Iris pigment epithelial cell (primary cell): ENCODE measurements around the gene KCNK4.

Source experiments
- DNase-seq: peaks from one replicate; pipeline ENCODE4 v3.0.0-alpha.2; 2011; ENCODE audit warnings: low read depth

The KCNK4 gene

DNA sequence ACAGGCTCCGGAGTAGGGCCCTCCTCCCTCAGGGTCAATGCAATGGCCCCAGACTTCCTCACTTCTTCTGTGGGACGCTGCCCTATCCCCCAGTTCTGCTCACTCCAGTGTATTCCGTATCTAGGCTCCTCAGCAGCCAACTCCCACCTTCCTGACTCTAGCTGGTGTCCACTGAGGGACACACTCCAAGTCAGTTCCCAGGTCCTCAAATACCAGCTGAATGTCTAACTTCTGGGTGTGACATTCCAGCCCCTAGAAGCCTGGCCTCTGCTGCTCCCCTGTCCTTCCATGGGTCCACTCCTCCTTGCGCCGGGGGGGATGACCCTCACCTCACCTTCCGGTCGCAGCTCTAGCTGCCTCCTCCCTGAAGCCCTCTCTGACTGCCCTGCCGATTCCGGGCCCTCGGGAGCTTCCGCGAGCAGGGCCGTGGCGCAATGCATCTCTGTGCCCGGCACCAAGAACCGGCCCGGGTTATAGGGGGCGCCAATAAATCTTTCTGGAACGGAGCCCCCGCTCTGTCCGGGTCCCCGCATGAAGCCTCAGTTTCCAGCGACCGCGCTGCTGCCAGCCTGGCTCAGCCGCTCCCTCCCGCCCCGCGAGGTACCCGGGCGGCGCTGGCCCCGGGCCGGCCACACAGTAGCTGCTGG is 22.1 kb upstream of the KCNK4 start:
- peak; percentile 58 for DNase-seq

DNA sequence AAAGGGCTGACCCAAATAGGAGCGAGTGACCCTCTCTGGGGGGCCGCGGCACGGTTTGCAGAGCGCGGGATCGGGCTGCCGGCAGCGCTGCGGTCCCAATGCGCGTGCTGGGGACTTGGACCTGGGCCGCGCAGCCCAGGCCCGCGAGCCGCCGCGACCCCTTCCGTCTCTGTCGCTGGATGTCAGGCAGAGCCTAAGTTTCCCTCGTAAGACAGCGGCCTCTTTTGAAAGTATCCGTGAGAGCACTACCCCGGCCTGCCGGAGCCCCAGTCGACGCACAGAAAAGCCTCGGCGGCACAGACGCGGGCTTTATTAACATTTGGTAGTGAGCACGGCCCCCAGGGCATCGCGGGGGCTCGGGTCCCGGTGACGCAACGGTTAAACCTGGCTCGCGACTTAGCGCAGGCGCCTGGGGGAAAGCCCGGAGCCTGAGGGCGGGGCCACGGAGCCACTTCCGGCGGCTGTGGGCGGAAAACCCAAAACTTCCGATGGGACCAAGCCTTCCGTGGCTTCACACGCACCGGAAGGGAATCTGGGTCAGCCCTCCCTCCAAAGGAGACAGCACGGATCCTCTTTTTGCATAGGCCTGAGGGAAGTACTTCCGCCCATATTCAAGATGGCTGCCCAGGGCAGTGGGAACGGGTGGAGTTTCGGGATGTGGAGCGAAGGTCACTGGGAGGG is 21.4 kb upstream of the KCNK4 start:
- peak; percentile 100 for DNase-seq

DNA sequence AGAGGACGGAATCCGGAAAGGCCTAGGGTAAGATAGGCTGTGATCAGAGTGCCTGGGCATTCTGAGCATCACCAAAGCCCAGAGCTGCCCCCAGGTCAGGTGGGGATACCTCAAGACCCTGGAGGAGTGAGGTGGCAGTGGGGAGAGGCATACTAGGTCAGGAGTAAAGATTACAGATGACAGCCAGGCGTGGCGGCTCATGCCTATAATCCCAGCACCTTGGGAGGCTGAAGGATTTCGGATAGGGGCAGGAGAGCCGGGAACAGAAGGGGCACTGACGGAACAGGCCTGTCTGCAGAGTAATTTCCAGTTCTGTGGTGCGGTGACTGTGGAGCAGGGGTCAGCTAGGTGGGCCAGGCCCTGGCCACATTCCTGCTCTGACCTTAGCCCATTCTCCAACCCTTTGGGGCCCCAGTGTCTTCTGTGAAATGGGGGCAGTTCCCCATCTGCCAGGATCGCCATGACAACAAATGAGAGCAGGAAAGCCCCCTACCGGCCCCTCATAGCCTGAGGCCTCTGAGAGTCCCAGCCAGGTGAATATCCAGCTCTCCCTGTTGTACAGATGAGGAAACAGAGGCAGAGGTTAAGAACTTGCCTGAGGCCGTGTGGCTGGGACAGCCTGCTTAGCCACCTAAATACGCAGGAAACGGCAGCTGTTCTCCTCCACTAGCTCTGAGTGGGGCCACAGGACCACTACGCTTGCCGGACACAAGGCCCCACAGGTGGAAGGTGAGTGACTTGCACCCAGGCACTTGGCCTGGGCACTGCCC is 15.9 kb upstream of the KCNK4 start:
- DNase-seq: no peak

DNA sequence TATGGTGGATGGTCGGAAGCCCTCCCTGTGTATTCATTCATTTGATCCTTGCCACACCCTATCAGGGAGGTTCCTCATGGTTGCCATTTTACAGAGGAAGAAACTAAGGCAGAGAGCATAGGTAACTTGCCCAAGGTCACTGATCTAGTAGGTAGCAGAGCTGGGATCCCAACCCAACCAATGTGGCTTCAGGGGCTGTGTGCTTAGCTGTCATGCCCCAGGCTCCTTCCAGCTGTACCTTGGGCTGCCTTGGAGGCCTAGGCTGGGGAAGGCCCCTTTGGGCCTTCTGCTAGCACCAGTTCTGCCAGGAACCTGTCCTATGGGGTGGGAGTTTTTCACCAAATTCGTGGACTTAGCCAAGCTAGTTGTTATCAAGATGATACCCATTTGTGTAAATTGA is 15.3 kb upstream of the KCNK4 start:
- no peak for DNase-seq

DNA sequence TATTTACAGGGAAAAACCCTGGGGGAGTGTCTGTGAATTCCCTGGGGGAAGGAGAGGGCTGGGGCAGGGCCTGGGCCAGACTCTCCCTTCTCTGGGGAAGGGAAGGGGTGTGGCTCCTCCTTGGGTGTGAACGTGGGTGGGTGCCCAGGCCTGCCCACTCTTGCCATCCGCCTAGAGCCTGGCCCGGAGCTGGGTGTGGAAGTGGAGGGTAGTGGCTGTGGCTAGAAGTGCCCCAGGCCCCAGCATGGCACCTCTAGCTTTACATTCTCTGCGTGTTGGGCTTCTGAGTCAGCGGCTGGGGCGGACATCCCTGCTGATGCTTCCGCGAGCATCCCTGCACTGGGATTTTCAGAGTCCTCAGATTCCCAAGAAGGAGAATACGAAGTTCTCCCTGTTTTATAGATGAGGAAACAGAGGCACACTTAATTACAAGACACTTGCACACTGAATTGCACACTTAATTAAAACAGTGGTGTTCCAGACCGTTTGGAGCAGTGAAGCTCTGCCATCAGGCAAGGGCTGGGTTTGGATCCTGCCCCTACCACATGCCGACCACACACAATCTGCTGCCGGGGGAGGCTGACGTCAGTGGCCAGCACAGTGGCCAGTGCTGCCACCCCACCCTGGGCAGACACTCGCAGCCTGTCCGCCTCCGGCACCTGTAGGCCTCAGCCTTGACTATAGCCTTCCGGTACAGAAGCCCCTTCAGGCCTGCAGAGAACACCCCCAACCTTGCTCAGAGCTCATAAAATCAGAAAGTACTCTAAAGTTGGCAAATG is 14.3 kb upstream of the KCNK4 start:
- DNase-seq: no peak

DNA sequence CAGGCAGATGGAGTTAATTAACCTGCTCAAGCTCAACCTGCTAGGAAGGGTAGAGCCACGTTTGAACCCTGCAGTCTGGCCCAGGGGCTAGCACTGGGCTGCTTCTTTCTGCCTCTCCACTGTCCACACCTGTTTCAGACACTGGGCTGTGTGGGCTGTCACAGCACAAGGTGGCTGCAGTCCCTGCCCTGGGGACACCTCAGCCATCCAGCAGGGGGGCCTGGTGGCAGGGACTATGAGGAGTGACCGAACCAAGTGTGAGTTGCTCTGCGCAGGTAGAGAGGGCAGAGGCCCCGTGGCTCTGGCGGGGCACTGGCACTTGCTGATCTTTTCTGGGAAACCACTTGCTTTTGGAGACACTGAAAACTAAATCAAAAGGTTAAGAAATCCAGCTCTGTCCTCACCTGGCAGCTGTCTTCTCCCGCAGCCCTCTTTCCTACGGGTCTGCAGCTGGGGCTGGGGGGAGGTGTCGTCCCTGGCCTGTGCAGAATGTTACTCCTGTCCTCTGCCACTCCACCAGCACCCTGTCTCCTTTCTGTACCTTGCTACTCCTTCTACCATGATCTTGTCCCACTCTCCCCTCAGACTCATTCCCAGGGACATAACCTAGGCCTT is 12.4 kb upstream of the KCNK4 start:
- no peak for DNase-seq

DNA sequence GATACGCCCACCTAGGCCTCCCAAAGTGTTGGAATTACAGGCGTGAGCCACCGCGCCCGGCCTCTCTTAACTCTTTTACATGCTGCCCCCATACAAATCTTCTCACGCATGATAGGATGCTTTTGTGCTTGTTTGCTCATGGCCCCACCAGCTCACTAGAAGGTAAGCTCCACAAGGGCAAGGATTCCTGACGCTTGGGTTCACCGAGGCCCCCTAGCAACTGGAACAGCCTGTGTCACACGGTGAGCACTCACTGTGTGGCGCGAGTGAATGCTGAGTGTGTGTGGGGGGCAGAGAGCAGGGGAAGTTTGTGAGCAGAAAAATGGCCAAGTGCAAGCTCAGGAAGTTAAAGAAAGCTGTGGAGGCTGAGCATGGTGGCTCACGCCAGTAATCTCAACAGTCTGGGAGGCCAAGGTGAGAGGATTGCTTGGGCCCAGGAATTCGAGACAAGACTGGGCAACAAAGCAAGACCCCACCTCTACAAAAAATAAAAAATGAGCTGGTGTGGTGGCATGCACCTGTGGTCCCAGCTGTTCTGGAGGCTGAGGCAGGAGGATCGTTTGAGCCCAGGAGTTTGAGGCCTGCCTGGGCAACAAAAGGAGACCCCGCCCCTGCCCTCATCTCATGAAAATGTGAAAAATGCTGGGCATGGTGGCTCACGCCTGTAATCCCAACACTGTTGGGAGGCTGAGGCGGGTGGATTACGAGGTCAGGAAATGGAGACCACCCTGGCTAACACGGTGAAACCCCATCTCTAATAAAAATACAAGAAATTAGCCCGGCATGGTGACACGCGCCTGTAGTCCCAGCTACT is 8.9 kb upstream of the KCNK4 start:
- DNase-seq: no peak

DNA sequence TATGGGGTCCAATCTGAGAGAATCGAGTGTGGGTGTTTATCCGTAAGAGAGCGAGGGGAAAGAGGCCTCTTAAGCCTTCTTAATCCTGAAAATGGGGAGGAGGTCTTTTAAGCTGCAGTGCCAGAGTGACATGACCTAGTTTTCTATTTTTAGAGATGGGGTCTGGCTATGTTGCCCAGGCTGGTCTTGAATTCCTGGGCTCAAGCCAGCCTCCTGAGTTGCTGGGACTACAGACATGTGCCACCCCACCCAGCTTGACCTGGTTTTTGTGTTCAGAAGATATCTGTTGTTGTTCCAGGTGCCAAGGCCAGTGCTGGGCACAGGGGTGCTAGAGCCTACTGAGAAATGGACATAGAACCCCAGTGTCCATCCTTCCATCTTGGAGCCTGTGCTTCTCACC is 8.0 kb upstream of the KCNK4 start:
- no peak for DNase-seq

DNA sequence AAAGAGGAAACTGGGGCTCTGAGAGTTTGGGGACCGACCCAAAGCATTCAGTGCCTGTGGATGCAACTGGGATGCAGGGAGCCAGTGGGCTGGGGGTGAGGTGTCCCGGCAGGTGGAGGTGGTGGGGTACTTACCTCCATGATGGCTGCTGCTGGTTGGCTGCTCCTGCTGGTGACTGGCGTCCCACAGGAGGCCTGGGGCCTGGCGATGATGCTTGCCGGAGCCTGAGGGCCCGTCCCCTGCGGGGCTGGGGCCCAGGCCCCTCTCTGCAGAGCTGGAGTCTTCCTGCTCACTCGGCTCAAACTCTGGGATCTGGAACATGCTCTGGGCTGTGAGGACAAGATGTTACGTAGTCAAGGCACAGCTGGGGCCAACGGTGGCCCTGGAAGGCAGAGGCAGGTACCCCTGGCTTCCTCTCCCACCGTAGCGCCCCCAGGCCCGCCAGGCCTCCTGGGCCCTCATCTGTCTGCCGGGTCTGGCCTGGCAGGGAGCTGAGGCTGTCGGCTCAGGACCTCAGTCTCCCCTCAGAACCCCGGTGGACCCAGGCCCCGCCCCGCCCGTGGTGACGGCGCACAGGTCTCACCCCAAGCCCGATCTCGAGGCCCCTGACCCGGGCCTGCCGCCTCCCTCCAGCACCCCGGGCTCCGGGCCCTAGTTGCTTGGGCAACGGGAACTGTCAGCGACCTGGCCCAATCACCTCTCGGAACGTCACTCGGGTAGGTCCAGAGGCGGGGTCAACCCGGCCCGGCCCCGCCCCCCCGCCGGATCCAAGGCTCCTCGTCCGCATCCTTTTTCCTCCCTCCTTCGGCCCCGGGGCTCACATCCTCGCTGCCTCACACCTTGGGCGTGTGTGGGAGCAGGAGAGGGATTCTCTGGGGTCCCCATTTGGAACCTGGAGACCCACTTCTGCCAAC is 6.8 kb upstream of the KCNK4 start, which contains the start of gene BAD:
Gene BAD (minus strand): TSS at position 618 of the 914 bp plus-strand sequence. CDS start 297 bp downstream, at position 321.
- peak; percentile 92 for DNase-seq

DNA sequence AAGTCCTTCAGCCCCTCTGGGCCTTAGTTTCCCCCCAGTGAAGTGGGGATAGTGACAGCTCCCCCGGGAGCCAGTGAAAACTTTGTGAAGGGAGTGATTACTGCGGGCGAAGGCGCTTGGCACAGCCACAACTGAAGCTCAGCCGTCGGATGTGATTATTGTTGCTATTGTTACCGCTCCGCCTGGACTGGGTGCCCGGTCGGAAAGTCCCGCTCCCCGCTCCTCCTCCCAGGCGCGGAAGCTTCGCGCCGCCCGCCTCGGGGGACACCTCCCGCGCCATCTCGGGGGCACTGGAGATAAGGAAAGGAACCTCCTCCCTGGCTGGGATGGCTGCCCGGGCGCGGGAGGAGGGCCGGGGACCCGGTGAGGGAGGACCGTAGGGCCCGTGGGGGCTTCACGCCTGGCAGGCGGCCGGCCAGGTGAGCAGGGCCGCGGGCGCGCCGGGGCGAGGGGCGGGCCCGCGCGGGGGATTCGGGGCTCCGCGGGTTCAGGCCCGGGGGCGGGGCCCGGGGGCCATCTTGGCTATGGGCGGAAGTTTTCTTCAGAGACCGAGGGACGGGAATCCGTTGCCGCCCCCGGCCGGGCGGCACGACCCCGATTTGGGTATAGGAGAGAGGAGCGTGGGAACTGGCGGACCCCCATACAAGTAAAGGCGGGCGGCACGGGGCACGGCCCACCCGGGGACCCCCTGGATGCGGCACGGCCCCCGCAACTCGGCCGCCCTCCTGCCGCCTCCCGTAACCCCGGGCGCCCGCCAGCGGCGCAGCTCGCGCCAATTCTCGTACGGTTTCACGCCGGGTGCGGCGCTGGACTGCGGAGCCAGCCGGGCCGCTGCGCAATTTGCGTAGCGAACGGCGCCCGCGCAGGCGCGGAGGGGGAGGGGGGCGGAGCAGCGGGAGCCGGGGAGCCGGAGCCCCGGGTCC is 5.9 kb upstream of the KCNK4 start, which contains the start of gene GPR137:
Gene GPR137 (plus strand): TSS at position 887 of the 923 bp plus-strand sequence. CDS start 677 bp downstream, outside the sequence.
- DNase-seq: peak; percentile 63

DNA sequence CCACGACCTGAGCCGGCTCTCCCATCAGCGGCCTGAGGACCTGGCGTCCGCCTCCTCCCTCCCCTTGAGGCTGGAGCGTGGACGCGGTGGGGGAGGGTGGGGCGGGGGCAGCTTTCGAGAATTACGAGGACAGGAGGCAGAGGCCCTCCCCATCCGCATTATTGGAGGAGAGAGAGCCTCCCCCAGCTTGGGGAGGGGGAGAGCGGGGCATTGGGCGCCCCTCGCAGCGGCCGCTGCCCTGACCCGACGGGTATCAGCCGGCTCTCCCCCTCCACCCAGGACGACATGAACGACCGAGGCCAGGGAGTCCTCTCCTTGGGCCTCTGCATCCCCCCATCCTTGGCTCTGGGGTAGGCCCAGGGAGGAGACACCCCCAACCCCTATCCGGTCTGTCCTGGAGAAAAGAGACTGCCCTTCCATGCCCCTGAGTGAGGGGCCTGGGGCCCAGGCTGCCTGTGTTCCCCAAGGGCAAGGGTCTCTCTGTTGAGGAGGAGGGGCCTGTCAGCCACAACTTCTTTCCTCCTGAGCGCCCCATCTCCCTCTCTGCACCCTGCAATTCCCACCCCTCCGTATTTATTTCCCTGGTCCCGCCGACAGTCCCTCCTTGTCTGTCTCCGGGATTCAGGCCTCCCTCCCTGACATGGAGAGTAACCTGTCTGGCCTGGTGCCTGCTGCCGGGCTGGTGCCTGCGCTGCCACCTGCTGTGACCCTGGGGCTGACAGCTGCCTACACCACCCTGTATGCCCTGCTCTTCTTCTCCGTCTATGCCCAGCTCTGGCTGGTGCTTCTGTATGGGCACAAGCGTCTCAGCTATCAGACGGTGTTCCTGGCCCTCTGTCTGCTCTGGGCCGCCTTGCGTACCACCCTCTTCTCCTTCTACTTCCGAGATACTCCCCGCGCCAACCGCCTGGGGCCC is 5.0 kb upstream of the KCNK4 start:
- no peak for DNase-seq

DNA sequence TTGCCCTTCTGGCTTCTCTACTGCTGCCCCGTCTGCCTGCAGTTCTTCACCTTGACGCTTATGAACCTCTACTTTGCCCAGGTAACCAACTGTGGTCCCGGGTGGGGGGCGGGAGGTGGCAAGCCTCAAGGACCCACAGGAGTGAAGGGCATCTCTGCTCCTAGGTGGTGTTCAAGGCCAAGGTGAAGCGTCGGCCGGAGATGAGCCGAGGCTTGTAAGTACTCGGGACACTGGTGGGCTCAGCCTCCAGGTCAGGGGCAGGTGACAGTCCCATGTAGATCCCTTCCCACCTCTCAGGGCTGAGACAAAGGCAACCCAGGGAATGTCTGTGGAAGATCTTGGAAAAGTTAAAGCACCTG is 4.3 kb upstream of the KCNK4 start:
- no peak for DNase-seq

DNA sequence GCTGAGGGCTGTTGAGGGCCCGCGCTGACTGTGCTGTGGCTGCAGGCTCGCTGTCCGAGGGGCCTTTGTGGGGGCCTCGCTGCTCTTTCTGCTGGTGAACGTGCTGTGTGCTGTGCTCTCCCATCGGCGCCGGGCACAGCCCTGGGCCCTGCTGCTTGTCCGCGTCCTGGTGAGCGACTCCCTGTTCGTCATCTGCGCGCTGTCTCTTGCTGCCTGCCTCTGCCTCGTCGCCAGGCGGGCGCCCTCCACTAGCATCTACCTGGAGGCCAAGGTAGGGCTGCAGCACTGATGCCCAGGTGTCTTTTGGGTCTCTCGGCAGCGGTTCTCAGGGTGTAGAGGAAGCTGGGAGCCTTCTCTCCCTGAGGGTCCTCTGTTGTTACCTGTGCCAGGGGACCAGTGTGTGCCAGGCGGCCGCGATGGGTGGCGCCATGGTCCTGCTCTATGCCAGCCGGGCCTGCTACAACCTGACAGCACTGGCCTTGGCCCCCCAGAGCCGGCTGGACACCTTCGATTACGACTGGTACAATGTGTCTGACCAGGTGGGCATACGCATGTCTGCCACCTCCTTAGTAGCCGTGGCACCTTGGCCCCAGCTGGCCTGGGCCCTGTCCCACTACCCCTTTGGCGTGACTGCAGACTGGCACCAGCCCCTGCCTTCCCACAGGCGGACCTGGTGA is 3.3 kb upstream of the KCNK4 start:
- DNase-seq: no peak

DNA sequence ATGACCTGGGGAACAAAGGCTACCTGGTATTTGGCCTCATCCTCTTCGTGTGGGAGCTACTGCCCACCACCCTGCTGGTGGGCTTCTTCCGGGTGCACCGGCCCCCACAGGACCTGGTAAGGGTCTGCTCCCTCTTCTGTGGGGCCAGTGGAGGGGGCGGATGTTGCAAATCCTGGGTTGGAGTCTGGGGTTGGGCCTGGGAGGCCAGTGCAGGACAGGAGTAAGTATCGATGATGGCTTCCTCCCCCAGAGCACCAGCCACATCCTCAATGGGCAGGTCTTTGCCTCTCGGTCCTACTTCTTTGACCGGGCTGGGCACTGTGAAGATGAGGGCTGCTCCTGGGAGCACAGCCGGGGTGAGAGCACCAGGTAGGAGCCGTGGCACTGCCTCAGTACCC is 2.8 kb upstream of the KCNK4 start:
- DNase-seq: no peak

DNA sequence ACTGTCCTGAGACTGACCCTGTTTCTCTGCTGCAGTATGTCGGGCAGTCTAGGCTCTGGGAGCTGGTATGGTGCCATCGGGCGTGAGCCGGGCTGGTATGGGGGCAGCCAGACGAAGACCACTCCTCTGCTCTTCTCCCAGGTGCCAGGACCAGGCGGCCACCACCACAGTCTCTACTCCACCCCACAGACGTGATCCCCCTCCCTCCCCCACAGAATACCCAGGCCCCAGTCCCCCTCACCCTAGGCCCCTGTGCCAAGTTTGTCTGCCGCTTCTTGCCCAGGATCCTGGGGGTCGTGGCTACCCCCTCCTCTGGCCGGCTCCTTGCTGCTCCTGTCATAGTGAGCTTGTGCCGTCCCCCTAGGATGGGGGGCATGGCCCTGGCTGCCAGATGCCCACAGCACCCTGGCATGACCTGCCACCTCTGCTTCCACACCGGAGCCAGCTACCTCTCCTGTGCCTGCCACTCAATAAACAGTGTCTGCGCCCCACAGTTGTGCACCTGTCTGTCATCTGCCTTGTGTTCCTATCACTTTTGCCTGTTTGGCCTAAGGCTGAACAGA is 2.0 kb upstream of the KCNK4 start:
- DNase-seq: no peak

DNA sequence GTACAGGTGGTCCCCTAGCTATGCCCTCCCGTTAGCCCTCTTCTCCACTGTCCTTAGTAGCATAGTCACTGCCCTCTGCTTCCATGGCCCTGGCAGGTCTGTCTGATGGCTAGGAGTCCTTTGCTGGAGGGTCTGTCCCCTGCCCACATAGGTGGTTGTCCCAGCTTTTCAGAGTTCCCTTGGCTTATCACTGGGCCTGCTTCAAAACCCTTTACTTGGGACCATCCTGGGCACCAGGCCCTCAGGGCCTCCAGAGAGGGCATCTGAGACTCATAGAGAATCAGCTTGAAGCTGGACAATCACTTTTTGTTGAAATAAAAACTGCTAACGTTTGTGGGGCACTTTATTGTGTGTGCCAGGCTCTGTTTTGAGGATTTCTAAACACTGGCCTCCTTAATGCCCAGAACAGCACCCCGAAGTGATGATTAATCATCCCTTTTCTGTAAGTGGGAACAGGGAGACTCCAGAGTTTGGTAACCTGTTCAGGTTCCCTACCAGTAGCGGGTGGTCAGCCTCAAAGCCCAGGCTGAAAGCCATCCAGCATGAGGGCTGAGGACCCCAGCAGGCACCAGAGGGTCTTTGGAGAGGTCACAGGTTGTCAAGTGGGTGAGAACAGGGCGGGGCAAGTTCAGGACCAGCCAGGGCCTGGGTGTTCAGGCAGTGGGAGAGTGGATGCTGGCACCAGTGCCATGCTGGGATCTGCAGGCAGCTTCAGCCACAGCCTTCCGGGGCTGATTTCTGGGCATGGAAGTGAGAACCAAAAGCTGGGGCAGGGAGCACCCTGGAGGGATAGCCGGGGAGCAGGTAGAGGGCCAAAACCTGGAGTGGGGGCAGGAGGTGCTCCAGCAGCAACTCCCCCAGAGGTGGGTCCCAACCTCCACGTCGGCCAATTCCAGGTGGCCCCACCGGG is 495 bp upstream of the KCNK4 start:
- no peak for DNase-seq
